Measurements from ENCODE around the gene JSRP1.

Gene JSRP1

DNA sequence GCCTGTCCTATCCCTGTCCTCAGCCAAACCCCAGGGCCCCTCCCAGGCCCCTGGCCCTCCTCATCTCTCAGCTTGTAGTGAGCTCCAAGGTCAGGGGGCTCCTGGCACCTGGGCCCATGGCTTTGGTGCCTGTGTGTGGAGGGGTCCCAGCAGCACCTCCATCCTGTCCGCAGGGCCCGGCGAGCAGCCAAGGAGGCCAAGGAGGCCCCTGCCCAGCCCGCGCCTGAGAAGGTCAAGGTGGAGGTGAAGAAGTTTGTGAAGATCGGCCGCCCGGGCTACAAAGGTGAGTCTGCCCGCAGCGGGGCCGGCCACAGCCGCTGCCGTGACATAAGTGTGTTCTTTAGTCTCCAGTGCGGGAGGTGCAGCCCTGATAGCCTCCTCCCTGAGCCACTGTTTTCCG lies 10.9 kb downstream of the JSRP1 start:
- no peak for DNase-seq

DNA sequence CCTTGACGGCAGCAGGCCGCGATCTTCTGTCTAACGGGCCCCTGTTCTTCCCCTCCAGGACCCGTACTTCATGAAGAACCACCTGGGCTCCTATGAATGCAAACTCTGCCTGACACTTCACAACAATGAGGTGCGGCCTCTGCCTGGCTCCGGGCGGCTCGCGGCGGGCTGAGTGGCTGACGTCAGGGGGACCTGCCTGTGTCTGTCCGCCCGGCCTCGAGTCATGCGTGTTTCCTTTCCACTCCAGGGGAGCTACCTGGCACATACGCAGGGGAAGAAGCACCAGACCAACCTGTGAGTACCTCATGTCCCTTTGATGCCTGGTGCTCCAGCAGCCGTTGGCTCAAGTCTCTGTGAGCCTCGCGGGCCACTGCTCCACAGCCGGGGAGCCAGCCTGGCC lies 11.7 kb downstream of the JSRP1 start:
- no peak for DNase-seq

DNA sequence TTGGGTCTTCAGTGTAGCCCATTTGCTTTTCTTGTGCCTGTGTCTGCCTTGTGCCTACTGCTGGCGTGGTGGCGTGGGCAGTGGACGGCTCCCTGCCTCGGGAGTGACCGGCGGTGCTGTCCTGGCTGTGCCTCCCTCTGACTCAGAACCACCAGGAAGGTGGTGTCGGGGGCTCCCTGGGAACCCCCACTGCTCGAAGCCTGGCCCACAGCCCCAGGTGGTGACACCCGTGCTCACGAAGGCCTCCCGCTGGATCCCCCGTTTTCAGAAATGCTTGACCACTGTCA lies 12.1 kb downstream of the JSRP1 start:
- no peak for DNase-seq

DNA sequence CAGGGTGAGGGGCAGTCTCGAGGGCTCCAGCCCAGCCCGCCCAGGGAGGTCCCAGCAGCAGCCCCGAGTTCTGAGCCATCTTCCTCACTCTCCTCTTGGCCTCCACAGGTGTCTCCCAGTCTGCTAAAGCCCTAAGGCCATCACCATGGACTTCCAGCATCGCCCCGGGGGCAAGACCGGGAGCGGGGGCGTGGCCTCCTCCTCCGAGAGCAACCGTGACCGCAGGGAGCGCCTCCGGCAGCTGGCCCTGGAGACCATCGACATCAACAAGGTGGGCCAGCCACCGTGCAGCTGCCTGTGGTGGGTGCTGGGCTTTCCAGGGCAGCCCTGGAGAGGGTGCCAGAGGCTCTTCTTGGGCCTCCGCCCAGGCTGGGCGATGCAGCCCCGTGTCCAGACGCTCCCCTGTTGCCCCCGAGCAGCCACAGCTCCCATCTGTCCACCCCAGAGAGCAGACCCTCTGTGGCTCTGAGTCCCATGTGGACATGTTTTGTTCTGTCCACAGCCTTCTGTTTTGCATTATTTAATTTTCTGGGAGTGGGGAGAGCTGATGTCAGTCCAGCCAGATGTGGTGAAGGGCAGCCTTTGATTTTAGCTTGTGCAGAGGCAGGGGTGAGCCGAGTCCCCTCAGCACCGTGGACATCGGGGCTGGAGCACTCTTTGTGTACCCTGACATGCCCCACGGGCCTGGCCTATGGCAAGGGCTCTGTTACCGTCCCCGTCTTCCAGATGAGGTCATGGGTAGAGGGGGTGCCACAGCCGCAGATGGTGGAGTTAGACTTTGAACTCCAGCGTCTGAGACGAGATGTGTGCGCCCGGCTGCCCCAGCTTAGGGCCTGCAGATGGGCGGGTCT lies 12.7 kb downstream of the JSRP1 start:
- DNase-seq, result peak; percentile 49

DNA sequence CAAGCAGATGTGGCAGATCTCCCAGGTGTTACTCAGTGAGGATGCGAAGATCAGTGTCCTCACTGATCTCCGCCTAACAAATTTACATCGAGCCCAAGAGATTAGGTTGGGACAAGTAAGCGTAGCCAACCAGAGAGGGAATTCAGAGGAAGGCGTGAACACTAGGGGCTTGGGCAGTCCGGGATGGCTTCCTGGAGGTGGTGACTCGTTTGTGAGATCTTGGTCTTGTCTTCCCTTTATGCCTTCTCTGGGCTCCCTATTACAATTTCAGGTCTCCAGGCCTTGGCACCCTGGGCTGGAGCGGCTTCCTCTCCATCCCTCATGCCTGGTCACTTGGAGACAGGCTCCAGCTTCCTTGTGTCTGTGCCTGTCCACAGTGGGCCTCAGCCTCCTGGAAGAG lies 13.4 kb downstream of the JSRP1 start:
- no peak for DNase-seq

DNA sequence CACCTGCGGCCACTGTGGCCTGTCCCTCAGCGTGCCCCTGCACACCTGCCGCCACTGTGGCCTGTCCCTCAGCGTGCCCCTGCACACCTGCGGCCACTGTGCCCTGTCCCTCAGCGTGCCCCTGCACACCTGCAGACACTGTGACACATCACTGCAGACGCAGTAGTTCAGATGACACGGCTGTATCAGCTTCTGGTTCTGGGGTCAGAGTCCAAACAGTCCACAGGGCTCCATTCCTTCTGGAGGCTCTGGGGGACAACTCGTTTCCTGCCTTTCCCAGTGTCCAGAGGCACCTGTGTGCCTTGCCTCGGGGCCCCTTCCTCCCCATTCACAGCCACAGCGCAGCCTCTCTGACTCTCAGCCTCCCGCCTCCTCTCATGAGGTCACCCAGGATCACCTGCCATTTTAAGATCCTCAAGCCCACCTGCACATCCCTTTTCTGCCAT lies 14.1 kb downstream of the JSRP1 start:
- no peak for DNase-seq

DNA sequence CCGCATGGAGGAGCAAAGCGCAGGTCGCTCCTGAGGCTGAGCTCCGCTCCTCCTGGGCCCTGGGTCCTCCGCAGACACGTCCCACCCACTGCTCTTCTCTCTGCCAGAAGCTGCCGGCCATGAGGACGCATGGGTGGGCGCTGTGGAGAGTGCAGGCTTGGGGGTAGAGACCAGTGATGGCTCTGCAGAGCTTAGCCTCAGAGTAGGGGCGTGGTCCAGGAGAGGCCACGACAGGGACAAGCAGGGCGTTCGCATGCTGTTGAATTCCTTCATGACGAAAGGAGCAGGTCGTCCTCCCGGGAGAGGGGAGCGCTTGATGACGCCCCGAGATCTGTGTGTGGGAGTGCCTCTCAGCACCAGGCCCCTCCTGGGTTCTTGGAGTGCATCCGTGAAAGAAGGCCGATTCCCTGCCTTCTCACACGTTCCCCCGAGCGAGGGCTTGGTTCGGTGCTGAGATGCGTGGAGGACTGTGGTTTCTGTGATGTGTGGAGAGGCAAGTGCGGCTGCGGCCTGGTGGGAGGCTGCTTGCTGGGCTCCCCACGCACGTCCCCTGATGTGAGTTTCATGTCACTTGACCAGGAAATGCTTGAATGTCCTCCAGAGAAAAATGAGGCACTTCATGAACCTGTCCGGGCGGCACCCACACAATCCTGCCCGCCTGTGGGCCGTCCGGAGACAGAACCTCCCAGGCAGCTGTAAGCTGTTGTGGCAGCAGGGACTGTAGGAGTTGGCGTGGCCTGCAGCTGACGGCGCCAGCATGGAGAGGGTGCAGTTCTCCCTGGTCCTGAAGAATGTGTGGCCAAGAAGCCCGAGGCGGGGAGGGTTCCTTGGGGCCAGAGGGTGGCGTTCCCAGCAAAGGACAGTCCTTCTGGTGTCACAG lies 15.1 kb downstream of the JSRP1 start:
- no peak for DNase-seq

DNA sequence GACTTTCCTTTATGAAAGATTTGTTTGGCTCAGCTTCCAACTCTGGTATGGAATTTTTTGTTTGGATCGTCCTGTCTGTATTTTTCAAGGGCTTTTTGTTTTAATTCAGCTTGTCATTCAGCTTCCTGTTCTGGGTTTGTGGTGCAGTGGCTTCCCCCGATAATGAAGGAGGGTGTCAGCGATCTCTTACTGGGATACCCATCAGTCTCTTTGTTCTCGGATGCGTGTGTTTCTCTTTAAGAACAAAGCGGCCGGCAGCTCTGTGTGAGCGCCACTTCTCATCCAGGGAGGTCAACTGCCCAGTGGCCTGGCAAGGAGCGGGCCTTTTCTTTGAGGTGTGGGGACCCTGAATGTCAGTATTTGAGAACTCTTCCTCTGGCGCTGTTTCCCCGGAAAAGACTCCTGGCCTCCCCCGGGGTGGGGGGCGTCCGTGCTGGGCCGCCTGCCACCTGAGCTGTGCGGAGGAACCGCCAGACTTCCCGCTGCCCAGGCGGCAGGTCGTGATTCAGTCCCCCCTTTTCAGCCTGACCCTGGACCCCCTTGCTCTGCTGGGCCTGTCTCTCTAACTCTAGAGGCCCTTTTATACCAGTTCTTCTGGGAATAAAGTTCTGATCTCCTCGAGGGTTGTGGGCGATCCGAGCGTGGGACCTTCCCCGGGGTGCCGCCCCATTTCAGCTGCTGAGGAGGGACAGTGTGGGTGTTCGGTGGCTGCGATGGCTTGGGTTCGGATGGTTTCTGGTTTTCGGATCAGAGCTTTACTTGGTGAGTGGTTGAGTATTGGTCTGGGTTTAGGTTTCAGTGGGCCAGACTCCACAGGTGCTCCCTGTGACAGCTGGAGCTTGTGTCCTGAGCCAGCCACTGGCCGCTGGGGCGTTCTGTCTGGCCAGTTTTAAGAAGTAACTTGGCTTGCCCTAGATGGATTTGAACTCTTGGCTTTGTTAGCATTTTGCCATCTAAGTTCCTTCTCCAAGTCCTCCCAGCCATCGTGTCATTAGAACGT lies 16.1 kb downstream of the JSRP1 start:
- DNase-seq, result no peak

DNA sequence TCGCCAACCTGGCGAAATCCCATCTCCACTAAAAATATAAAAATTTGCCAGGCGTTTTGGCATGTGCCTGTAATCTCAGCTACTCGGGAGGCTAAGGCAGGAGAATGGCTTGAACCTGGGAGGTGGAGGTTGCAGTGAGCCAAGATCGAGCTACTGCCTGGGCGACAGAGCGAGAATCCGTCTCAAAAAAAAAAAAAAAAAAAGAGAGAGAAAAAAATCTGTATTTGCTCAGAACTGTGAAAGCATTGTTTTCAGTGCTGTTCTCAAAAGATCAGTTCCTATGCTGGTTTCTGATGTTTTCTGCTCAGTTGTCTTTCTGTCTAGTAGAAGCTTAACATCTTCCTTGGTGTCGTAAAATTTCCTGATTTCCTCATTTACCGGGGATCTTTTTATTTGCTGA lies 17.0 kb downstream of the JSRP1 start:
- no peak for DNase-seq

DNA sequence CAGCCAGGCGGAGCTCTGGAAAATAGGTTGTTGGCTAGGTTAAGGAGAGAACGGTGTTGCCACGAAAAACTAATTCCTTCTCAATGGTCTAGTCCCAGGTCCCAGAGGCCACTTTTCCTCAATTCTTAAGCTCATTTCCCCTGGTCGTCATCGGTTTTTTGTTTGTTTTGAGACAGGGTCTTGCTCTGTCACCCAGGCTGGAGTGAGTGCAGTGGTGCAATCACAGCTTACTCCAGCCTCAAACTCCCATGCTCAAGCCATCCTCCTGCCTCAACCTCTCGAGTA lies 18.4 kb downstream of the JSRP1 start:
- DNase-seq, result no peak

DNA sequence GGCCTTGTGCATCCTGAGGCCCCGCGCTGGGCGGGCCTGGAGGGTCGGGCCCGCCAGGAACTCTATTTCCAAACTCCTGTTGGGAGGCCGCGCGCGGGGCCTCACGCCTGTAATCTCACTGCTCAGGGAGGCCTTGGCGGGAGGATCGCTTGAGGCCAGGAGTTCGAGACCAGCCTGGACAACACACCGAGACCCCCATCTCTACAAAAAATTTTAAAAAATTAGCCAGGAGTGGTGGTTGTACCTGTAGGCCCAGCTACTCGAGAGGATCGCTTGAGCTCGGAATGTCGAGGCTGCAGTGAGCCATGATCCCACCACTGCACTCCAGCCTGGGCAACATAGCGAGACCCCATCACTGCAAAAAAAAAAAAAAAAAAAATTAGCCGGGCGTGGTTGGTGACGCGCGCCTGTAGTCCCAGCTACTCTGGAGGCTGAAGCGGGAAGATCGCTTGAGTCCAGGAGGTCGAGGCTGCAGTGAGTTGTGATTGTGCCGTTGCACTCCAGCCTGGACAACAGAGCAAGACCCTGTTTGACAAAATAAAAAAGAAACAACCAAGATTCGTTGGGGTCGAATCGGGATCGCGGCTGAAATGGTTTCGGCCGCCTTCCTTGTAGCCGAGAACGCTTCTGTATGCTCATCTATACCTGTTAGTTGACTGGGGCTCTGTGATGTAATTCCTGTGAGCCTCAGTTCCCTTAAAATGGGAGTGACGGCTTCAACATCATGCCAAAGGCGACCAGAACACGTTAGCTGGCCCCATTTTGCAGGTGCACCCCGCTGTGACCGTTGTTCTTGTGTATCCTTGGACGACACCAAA lies 19.0 kb downstream of the JSRP1 start:
- DNase-seq, result no peak

DNA sequence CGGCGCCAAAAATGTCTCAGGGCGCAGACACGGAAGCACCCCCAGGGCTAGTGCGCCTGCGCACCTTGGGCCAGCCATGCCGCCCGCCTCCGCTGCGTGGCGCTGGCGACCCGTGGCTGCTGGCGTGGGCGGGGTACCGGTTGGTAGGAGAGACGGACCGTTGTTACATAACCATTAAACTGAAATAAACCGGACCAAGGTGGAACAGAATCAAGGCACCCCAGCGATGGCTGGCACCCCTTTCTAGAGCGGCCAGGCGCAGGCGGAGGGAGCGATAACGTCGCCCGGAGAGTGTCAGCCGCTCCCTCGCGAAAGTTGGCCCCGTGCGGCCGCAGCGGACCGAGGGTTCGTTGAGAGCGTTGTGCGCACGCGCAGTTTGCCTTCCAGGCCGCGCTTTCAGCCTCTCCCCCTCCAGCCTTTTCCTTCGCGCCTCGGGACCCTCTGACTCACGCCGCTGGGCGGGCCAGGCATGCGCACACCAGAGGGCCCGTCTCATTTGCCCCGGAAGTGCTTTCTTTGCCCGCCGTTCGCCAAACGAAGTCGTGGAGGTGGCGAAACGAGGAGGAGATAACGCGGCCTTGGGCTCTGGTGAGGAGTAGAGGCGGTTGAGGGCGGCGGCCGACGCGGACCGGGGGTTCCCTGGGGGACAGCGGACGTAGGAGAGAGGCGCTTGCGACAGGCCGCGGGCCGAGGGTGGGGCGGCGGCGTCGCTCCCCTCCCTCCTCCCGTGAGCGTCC lies 19.7 kb downstream of the JSRP1 start, which contains the start of the genes PLEKHJ1 and SF3A2:
Gene PLEKHJ1 (minus strand): TSS at position 16 of the 737 bp plus-strand sequence. CDS start 81 bp downstream, outside the sequence.
Gene SF3A2 (plus strand): TSS at position 511 of the 737 bp plus-strand sequence. CDS start 6,595 bp downstream, outside the sequence.
- peak; percentile 93 for DNase-seq

DNA sequence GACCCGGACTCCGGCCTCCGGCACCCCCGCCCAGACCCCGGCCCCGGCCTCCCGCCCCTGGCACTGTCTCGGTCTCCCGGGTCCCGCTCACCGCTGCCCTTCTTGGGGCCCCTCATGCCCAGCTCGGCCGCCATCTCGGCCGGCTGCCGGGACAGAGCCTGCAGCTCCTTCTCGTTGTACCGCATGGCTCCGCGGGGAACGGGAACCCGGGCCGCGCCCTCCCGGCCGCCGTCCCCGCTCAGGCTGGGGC lies 20.2 kb downstream of the JSRP1 start:
- DNase-seq, result no peak

DNA sequence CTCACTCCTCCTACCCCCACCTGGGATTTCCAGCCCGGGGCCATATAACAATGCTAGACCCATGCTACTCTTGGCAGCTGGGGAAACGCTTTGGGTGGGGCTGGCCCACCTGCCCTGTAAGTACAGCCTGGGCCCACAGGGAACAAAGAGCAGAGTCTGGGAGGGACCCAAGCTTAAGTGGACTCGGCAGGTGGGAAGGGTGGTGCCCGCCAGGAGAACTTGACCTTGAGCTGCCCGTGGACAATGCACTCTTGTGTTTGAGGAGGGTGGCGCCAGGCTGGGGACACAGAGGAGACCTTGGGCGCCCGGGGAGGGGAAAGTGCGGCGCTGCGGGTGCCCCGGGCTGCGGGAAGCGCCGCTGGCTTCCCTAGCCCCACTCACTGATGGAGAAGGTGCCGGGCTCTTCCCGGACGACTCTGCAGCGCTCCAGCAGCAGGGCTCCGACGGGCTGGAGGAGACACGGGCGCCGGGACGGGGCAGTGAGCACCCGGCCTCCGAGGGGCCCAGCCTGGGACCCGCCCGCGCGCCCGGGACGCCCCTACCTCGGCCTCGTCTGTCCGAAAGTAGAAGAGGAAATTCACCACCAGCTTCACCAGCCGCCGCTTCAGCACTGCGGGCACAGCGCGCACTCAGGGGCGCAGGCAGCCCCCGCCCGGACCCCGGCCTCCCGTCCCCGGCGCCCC lies 20.7 kb downstream of the JSRP1 start:
- DNase-seq, result peak; percentile 97

DNA sequence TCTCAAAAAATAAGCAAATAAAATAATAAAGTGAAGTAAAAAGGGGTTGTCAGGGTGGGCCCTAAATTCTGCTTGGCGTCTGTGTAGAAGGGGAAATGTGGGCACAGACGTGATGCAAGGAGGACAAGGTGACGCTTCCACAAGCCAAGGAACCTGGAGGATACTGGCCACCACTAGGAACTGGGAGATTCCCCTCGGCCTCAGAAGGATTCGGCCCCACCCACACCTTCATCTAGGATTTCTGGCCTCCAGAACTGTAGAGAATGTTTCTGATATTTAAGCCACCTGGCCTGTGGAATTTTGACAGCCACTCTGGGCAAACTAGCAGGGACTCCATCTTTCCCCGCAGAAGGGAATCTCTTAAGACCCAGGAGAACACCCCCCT lies 21.2 kb downstream of the JSRP1 start:
- DNase-seq, result no peak

DNA sequence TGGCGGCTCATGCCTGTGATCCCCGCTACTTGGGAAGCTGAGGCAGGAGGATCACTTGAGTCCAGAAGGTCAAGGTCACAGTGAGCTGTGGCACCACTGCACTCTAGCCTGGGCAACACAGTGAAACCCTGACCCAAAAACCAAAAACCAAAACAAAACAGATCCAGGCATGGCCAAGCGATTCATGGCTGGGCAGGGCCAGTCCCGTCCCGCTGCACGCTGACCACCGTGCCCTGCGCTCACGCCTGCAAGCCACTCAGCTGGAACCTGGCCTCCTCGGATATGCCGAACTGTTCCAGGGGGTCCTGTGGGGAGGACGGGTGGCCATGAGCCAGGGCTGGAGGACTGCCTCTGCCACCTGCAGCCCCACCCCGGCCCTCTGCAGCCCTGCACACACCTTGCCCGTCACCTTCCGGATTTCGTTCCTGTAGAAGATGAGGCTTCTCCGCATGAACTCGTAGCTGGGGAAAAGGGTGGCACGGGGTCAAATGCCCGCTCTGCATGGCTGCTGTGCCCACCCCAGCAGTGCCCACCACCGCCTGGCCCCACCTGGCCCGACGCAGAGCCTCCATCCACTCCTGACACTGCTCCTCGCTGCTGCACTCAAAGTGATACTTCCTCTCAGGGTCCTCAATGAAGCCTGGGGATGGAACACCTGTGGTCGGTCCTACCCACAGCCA lies 22.5 kb downstream of the JSRP1 start:
- no peak for DNase-seq

DNA sequence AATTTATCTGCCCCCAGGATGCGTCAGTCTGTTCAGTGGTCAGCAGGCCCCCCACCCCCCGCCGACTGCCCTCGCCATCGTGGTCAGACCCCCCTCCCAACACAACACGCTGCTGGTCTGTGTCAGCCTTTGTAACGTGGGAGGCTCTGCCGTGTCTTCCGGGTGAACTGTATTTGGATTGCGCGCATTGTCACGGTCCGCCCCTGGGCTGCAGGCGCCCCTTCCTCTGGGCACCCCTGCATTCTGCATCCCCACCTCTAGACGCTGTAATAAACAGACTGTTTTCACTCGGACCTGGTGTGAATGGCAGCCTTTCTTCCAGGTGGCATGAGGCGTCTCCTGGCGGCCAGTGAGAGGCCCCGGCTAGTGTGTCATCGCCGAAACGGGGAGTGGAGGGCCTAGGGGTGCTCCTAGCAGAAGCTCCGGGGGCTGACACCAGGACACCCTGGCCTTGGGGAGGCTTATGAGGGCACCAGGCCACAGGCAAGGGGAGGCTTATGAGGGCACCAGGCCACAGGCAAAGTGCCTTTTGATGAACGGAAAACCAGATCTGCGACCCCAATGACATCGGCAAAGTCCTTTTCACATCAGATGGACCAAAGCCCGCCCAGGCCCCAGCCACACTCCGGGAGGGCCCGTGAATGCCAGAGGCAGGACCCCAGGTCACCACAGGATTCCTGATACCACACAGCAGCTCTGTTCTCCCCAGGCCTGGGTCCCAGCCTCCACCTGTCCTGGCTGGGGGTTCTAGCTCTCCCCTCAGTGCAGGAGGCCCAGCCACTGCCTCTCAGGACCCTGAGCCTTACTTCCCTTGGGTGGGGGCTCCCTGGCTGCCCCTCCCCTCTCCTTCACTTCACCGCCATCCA lies 23.7 kb downstream of the JSRP1 start:
- no peak for DNase-seq

DNA sequence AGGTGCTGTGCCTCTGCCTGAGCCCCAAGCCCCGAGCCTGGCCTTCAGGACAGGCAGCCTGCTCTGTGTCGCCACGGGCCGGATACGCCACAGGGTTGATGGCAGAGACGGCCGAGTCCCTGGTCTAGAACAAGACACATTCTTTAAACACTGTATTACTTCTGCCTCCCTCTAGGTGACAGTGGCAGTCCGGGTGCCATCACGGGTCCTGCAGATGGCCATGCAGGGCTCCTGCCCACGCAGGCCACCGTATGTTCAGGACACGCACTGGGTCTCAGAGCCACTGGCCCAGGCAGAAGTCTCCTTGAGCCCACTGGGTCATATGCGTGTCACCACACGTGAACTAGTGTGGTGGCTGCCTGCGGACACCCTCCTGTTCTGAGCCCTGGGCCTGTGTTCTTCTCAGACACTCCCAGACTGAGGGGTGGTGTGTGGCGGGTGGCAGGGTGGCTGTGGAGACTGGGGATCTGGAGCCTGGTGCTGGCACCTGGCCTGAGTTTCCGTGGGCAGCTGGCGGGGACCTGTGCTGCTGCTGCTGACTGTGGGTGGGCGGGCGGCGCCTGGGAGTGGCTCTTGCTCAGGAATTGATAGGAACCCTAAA lies 24.5 kb downstream of the JSRP1 start:
- no peak for DNase-seq

Data from NCI-H146 (cell line).